Testis (tissue), 3 donors: ENCODE results near the gene HSP90AB1. TPM values are rescaled to one million over a fixed set of nuclear protein-coding genes. Genes with fewer than 3 reads are reported as not detected.
A peak's percentile ranks its signal among the peaks of the same experiment; 100 is the strongest.
"Not testable (repeated sequence)": the region's sequence is repeated elsewhere in the genome, so short reads cannot be mapped to it uniquely, and the experiment has no call there.

ENCODE experiments used
- DNase-seq: peaks from one replicate; pipeline ENCODE4 v3.0.0-alpha.2; 2019
- H3K27ac ChIP-seq, 2 donors: fragments of 200-600 bp; sonication (generic); one replicate each; pipeline ENCODE4 v1.5.1; 2019
- H3K27me3 ChIP-seq: fragments of 200-600 bp; sonication (generic); one replicate; pipeline ENCODE4 v1.5.1; 2019
- H3K36me3 ChIP-seq: fragments of 200-600 bp; sonication (generic); one replicate; pipeline ENCODE4 v1.5.1; 2017; ENCODE audit warnings: low read depth; ENCODE audit errors: missing control alignments
- H3K4me1 ChIP-seq: fragments of 200-600 bp; sonication (generic); one replicate; pipeline ENCODE4 v1.5.1; 2019
- H3K4me3 ChIP-seq, 2 donors: fragments of 200-600 bp; sonication (generic); one replicate each; pipeline ENCODE4 v1.5.1; 2017 to 2019
- H3K9me3 ChIP-seq: fragments of 200-600 bp; sonication (generic); one replicate; pipeline ENCODE4 v1.5.1; 2017
- POLR2A ChIP-seq: fragments of 450-650 bp; IDR thresholded peaks from one replicate; pipeline ENCODE4 v1.6.1; 2017; ENCODE audit warnings: antibody characterized with exemption, mild to moderate bottlenecking, moderate library complexity
- WGBS, 2 donors: methylation state at CpG; one replicate each; pipeline ENCODE4 v1.1.5; 2018; 5-methylcytosine and 5-hydroxymethylcytosine counted together
- intact Hi-C: fragments of 100-400 bp; cut with DNase I; formaldehyde crosslinking; loops from one replicate; pipeline ENCODE4 v1.15.1; 2023; ENCODE audit warnings: low total_unique reads
- polyA plus RNA-seq: library from polyadenylated mRNA; stranded (reverse); fragments of 350-450 nt; fragmentation: Illumina TruSeq; extraction: RNeasy Lipid Tissue Mini Kit (QIAGEN cat#74804); gene quantifications from one replicate; pipeline ENCODE4 v1.2.3, GENCODE V29; 2014; ENCODE audit warnings: low read depth, low replicate concordance; ENCODE audit not compliant: insufficient read depth
- total RNA-seq, 2 donors: library from RNA; depleted of rRNA; stranded (reverse); fragments of >200 nt; gene quantifications; one replicate each; pipeline ENCODE4 v1.2.3, GENCODE V29; 2016
- TF ChIP-seq, protein P1 (sequence below), 3 experiments: fragments of 450-650 bp in 2 of 3; fragments of 200-600 bp in 1 of 3; sonication (generic) in 1 of 3; IDR thresholded peaks; one replicate each; pipeline ENCODE4 v1.5.1; 2016 to 2019; ENCODE audit warnings: antibody characterized with exemption in 3 of 3, mild to moderate bottlenecking in 2 of 3, moderate library complexity in 1 of 3

HSP90AB1 gene
- total and polyA plus RNA-seq, 3 donors from 2014 or later: 480 to 610 (median 602) TPM

- H3K4me3 ChIP-seq: no peak overlapping the region
- intact Hi-C loops: loop anchor here (10.0 kb wide), 1 partner anchor 55 kb away; no protein-coding TSS in a partner anchor
- no peak for DNase-seq
- no peaks in the 10 kb centered on the region for H3K9me3 ChIP-seq
- peaks cover 66% of the 10 kb centered on the region for H3K4me1 ChIP-seq
- TF ChIP-seq POLR2A: no peak
- TF ChIP-seq, protein P1, sequence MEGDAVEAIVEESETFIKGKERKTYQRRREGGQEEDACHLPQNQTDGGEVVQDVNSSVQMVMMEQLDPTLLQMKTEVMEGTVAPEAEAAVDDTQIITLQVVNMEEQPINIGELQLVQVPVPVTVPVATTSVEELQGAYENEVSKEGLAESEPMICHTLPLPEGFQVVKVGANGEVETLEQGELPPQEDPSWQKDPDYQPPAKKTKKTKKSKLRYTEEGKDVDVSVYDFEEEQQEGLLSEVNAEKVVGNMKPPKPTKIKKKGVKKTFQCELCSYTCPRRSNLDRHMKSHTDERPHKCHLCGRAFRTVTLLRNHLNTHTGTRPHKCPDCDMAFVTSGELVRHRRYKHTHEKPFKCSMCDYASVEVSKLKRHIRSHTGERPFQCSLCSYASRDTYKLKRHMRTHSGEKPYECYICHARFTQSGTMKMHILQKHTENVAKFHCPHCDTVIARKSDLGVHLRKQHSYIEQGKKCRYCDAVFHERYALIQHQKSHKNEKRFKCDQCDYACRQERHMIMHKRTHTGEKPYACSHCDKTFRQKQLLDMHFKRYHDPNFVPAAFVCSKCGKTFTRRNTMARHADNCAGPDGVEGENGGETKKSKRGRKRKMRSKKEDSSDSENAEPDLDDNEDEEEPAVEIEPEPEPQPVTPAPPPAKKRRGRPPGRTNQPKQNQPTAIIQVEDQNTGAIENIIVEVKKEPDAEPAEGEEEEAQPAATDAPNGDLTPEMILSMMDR (IDR thresholded peaks at IDR 0.05): no peak
- no peaks in the 10 kb centered on the region for H3K36me3 ChIP-seq
- H3K27ac ChIP-seq: peak overlapping the region in 1 of 2 donors; percentile 58
- 57 to 67% methylated on average over 11 of the region's 11 CpGs for WGBS, 2 donors
- H3K27me3 ChIP-seq: no peaks in the 10 kb centered on the region
These were observed 17.4 kb upstream of the HSP90AB1 start for GRCh38 chr6:44229376-44230033.

DNA sequence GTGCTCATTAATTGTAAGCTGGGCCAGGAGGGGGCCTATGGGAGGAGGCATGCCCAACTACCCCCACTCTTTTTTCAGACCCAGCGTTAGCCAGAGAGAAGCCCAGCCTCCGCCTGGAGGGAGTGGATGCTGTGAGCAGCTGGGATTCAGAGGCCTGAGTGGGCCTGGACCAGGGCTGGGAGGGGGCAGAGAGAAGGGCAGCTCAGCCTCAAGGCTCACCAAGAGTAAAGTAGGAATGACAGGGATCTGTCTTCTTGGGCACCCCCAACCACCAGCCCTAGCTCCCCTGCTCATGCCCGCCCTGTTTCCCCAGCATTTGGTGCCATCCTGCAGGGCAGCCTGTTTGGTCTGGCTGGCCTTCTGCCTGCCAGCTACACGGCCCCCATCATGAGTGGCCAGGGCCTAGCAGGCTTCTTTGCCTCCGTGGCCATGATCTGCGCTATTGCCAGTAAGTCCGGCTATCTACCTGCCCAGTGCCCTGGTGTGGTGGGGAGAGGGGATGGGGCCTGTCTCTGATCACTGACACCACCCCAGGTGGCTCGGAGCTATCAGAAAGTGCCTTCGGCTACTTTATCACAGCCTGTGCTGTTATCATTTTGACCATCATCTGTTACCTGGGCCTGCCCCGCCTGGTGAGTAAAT is 16.7 kb upstream of the HSP90AB1 start:
- peak overlapping the region; percentile 20 to 58 for H3K27ac ChIP-seq
- H3K36me3 ChIP-seq: no peaks in the 10 kb centered on the region

GRCh38 chr6:44231426-44231825 is 15.5 kb upstream of the HSP90AB1 start:
- H3K4me1 ChIP-seq: peaks cover 60% of the 10 kb centered on the region
- H3K27ac ChIP-seq, DNase-seq, H3K4me3 ChIP-seq, H3K36me3 ChIP-seq, H3K9me3 ChIP-seq, H3K27me3 ChIP-seq: not testable (repeated sequence)
- intact Hi-C loops: loop anchor here (10.0 kb wide), 1 partner anchor 57 kb away; no protein-coding TSS in a partner anchor
- 88 to 96% methylated on average over 9 of the region's 9 CpGs for WGBS, 2 donors

More for the DNA sequence above, 16.7 kb upstream of the HSP90AB1 start:
- H3K4me1 ChIP-seq: peaks cover 66% of the 10 kb centered on the region
- no peaks in the 10 kb centered on the region for H3K27me3 ChIP-seq
- intact Hi-C loops: loop anchor here (10.0 kb wide), 1 partner anchor 55 kb away; no protein-coding TSS in a partner anchor
- TF ChIP-seq POLR2A: no peak
- TF ChIP-seq, protein P1 (IDR thresholded peaks at IDR 0.05): no peak
- H3K9me3 ChIP-seq: no peaks in the 10 kb centered on the region
- H3K4me3 ChIP-seq: no peak overlapping the region
- DNase-seq: no peak
- 73 to 85% methylated on average over 5 to 10 of the region's 10 CpGs for WGBS, 2 donors

DNA sequence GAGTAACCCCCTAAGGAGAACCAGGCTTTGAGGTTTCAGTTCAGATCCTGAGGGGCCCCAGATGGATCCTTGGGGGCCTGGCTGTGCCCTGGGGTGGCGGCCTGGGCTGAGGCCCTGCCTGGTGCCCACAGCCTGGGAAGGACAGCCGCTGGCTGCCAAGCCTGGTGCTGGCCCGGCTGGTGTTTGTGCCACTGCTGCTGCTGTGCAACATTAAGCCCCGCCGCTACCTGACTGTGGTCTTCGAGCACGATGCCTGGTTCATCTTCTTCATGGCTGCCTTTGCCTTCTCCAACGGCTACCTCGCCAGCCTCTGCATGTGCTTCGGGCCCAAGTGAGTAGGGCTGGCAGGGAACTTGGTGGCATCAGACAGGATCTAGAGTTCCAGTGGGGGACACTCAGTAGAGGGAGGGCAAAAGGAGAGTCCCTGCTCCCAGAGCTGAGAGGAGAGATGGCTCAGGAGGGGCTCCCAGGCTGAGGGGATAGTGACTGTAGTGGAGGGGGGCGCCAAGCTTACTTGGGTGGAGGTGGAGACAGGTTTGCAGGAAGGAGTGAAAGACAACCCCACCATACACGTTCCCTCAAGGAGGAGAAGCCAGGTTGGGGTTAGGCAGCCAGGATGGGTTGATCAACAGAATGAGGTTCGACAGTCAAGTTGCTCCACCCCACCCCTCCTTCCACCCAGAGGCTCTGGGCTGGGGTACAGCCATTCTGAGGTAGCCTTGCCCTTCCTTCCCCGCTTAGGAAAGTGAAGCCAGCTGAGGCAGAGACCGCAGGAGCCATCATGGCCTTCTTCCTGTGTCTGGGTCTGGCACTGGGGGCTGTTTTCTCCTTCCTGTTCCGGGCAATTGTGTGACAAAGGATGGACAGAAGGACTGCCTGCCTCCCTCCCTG is 14.0 kb upstream of the HSP90AB1 start:
- TF ChIP-seq POLR2A: no peak
- TF ChIP-seq, protein P1 (IDR thresholded peaks at IDR 0.05): no peak
- H3K27me3 ChIP-seq: no peaks in the 10 kb centered on the region
- H3K4me1 ChIP-seq: peaks cover 50% of the 10 kb centered on the region
- WGBS, 2 donors: 79 to 89% methylated on average over 7 to 16 of the region's 16 CpGs
- H3K4me3 ChIP-seq: no peak overlapping the region
- intact Hi-C loops: loop anchor here (10.0 kb wide), 1 partner anchor 58 kb away; no protein-coding TSS in a partner anchor
- DNase-seq: no peak
- H3K9me3 ChIP-seq: no peaks in the 10 kb centered on the region
- peak overlapping the region; percentile 52 to 75 for H3K27ac ChIP-seq
- H3K36me3 ChIP-seq: no peaks in the 10 kb centered on the region
